Right lung (tissue), 10 donors: ENCODE data around the gene STUM. TPM values are rescaled to one million over a fixed set of nuclear protein-coding genes. Genes with fewer than 3 reads are reported as not detected.
"Not testable (repeated sequence)": the region's sequence is repeated elsewhere in the genome, so short reads cannot be mapped to it uniquely, and the experiment has no call there.

ENCODE experiments used
- DNase-seq, 2 donors: peaks; one replicate each; pipeline ENCODE4 v3.0.0-alpha.2; 2013
- long read RNA-seq, 8 donors: transcript quantifications; one replicate each; lab custom pipeline, GENCODE V29; 2026
- polyA plus RNA-seq, 5 donors: library from polyadenylated mRNA; unstranded; fragments of 120-200 nt; gene quantifications; one replicate each; pipeline versions ENCODE4 v1.2.1 to v1.2.3, GENCODE V29; 2013; ENCODE audit warnings: inconsistent platforms in 1 of 5, low replicate concordance in 1 of 5; ENCODE audit not compliant: insufficient read length in 5 of 5, insufficient read depth in 1 of 5

STUM gene, protein sequence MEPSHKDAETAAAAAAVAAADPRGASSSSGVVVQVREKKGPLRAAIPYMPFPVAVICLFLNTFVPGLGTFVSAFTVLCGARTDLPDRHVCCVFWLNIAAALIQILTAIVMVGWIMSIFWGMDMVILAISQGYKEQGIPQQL
- polyA plus RNA-seq: 1 to 10 TPM in 4 of 5 donors, under 1 TPM in 1; 0.81 to 2.4 (median 1.3) TPM
- long read RNA-seq, donor 1: 0 reads
- long read RNA-seq, donor 2: 0 reads
- long read RNA-seq, donor 3: 0 reads
- long read RNA-seq, donor 4: 0 reads
- long read RNA-seq, donor 5: 0 reads
- long read RNA-seq, donor 6: 0 reads
- long read RNA-seq, donor 7: 0 reads
- long read RNA-seq, donor 8: 0 reads

GRCh38 chr1:226548256-226549093 is at the start of gene STUM:
TSS of gene STUM (plus strand) at chr1:226548764. CDS start at chr1:226548905, 141 bp downstream.
- DNase-seq: no peak

DNA sequence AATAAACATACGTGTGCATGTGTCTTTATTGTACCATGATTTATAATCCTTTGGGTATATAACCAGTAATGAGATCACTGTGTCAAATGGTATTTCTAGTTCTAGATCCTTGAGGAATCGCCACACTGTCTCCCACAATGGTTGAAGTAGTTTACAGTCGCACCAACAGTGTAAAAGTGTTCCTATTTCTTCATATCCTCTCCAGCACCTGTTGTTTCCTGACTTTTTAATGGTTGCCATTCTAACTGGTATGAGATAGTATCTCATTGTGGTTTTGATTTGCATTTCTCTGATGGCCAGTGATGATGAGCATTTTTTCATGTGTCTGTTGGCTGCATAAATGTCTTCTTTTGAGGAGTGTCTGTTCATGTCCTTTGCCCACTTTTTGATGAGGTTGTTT is 48.9 kb upstream of the STUM start:
- not testable (repeated sequence) for DNase-seq

- no peak for DNase-seq
Measured at GRCh38 chr1:226506021-226506420, 42.5 kb upstream of the STUM start.

GRCh38 chr1:226506921-226507320 is 41.6 kb upstream of the STUM start:
- DNase-seq: no peak

DNA sequence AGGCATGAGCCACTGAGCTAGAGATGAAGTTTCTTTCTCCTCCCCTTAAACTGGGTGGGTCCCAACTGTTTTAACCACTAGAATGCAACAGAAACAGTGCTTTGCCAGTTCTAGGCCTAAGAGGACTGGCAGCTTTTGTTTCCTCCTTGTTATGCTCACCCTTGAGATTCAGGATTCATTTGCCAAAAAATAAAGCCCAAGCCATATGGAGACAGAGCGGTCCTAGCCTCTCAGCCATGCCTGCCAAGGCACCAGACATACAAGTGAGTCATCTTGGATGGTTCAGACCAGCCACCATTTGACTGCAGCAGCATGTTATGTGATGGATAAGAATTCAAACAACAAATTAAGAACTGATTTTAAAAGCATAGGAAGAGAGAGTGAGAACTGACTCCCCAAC is 38.1 kb upstream of the STUM start:
- DNase-seq: no peak

DNA sequence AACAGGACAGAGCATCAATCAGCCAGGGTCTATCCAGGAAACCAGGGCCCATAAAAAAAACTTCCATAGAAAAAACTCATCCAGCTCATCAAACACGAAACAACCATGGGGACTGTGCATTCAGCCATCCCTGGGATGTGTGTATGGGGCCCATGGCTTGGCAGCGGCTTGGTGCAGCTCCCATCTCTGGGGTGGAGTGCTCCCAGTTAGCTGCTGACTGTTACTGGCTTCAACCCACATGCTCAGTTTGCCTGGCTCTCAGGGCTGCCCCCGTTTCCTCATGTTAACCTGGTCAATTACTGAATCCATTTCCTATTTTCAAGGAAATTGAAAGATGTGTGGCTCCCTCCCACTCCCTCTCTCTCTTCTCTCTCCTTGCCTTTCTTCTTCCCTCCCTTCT is 37.3 kb upstream of the STUM start:
- DNase-seq: no peak

DNA sequence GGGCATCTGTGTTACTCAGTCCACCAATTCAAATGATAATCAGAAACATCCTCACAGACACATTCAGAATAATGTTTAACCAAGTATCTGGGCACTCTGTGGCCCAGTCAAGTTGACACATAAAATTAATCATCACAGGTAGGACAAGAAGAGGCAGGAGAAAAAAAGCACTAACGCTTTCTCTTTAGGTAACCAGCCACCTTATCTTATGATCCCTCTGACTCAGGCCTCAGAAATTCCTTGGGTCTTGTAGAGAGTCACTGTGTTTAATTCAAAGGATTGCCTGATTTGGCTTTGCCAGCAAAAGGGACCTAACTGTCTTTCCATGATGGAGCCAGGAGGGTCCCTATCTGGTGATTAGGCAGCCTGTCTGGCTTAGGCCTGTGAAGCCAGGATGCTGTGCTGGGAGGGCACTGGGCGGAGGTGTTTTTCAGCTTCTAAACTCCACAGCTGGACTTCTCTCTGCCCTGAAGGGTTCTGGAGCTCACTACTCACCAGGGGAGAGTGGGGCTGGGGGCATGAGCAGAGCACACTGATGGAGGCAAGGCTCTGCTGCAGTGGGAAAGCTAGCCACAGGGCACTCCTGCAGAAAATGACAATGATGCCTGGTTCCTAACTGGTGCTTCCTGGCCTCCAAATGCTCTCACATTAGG is 36.4 kb upstream of the STUM start:
- DNase-seq: no peak

DNA sequence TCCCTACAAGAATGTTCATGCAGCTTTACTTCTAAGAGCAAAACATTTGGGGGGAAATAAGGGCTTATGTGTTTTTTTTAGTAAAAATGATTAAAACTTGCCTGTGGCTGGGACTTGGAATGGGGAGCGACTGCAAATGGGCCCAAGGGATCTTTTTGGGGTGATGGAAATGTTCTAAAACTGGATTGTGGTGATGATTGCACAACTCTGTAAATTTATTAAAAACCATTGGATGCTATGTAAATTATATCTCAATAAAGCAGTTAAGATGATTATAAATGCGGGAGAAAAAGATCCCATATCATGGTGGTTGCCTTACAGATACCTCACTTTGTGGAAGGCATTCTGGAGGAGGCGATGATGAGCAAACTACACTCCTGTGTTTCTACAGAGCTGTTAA is 30.2 kb upstream of the STUM start:
- DNase-seq: no peak

DNA sequence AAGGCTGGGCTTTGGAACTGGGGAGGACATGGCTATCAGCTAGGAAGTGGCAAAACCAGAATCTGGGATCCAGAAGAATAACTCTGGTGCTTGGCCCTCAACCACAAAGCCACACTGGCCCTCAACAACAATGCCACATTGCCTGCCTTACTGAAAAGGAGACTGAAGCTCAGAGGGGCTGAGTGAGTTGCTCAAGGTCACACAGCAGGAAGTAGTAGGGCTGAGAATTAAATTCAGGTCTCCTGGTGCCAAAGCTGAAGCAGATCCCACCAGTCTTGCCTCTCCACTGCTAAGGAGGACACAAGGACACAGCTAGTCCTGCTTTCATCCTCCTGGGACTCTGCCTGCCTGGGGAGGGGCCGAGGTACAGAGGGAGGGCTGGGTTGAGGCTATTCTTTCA is 29.4 kb upstream of the STUM start:
- no peak for DNase-seq

- DNase-seq: no peak
Measured at GRCh38 chr1:226519716-226520598, 28.6 kb upstream of the STUM start.

DNA sequence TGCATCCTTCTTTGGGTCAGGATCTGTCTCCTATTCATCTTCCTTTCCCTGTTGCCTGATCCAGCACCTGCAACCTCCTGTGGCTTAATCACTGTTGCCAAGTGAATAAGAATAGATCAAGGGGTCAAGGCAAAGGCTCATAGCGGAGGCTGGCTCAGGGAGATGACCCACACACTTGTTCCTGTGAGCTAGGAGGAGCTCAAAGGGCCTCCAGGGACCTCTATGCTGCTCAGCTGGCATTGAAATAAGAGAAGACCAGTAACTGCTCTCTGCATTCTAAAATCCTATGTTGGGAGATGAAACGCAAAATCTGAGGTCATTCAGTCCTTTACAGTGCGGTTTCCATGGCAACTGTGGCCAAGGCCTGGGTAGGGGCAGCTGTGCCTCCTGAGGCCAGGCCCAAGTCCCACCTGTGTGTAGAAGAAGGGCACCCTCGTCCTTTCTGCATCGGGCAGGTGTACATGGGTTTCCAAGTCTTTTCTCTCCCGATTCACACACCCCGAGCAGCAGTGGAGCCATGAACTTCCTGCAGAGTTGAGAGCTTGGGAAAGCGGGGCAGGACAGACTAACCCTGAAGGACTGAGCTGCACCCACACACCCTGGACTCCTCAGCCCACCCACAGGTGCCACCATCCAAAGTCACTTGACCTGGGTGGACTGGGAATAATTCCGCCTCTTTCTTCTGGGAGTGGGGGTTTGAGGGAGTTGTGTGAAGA is 27.8 kb upstream of the STUM start:
- DNase-seq: no peak

DNA sequence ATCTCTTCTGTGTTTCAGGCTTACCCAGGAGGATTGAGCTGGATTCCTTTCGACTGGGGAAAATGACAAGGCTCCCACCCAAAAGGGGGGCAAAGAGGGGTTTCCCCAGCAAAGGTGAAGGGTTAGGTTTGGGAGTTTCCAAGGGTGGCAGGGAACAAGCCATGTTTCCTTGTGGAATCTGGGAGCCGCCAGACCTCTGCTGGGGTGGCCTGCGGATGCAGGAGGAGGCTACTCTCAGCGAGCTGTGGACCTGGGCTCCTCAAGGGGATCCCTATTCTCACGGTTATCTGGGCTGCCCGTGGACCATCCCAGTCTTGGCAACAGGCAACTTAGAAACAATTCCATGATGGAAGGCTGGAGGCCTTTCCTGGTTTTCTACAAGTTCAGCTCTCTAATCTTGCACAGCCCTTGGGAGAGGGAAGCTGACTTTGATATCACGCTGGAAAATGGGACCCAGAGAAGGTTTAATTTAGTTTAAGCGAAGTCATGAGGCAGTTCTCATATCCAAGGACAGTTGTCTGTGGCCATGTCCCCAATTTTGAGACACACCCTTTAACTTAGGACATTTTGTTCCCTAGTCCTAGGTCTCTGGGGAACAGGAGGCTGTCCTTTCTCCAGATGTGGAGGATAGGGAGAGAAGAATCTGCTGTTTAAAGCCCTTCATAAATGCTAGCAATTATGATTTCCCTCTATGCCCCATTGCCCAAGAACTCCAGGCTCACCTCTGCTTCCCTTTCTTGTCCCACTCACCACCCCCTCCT is 24.7 kb upstream of the STUM start:
- DNase-seq: no peak

DNA sequence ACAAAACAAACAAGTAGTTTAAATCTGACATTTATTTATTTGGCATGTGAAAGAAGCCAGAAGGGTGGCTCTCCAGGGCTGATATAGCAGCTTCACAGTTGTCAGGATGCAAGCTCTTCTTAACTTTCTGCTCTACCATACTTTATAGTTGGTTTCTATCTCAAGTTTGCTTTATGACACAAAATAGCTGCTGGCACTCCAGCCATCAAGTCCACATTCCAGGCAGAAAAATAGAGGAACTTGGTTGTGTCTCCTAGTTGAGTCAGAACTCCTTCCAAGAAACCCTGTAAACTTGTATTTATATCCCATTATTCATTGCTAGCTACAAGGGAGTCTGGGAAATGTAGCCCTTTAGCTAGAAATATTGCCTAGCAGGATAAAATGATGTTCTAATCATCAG is 24.0 kb upstream of the STUM start:
- no peak for DNase-seq

DNA sequence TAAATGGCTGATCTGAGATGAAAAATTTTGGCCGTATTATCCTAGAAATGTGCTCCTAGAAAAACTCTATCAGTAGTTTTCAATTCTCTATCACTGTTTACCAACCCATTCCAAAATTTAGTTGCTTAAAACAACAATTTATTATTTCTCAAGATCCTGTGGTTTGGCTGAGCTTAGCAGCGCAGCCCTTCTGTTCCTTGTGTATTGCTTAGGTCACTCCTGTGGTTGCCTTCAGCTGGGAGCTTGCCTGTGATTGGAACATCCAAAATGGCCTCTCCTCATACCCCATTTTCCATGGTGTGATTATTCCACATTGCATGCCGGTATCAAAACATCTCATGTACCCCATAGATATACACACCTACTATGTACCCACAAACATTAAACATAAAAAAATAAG is 22.8 kb upstream of the STUM start:
- no peak for DNase-seq

GRCh38 chr1:226526801-226527595 is 21.6 kb upstream of the STUM start:
- DNase-seq: no peak

- no peak for DNase-seq
Measured at GRCh38 chr1:226529891-226530290, 18.7 kb upstream of the STUM start.

GRCh38 chr1:226530591-226530990 is 18.0 kb upstream of the STUM start:
- DNase-seq: no peak

DNA sequence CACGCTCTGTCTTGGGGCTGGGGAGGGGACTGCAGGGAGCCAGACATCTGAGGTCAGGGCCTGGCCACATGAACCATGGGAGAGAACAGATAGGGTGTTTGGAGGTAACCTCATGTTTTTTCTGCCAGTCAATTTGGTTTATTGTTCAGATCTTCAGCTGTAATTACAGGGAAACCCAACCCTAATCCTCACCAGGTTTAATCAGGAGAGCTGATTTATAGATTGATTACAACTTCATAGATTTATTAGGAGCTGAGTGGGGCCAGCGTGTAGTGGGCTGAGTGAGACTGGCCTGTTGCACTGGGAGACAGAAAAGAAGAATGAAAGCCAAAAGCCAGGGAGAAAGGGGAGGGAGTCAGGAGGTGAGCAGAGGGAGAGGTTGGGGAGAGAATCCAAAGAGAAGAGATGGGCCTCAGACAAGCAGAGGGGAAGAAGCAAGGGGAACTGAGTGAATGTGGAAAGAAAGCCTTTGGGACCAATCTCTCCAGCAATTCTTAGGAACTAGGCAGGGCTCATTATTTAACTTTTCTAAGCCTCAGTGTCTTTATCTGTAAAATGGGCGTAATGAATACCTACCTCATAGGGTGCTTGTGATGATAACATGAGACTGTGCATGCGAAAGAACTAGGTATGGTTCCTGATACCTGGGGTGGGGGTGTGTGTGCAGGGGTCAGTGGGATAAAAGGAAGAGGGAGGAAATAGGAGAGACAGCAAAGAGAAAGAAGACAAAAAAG is 17.0 kb upstream of the STUM start:
- DNase-seq: no peak

GRCh38 chr1:226532553-226532952 is 16.0 kb upstream of the STUM start:
- DNase-seq: no peak
